Activated naive CD4-positive, alpha-beta T cell treated with anti-CD3 and anti-CD28 coated beads, Interleukin-2, amount 50 U/mL, for 24 hours (primary cell): Measurements from ENCODE around the gene DBN1.

Experiments used
- H3K27ac Mint-ChIP-seq: one replicate; pipeline ENCODE4 v1.8.0; 2021; ENCODE audit warnings: mild to moderate bottlenecking, mixed read lengths
- H3K27me3 Mint-ChIP-seq: one replicate; pipeline ENCODE4 v1.8.0; 2021; ENCODE audit warnings: mixed read lengths
- H3K36me3 Mint-ChIP-seq: one replicate; pipeline ENCODE4 v1.8.0; 2021; ENCODE audit warnings: mixed read lengths
- H3K4me1 Mint-ChIP-seq: one replicate; pipeline ENCODE4 v1.8.0; 2021; ENCODE audit warnings: mixed read lengths
- H3K4me3 Mint-ChIP-seq: one replicate; pipeline ENCODE4 v1.8.0; 2021; ENCODE audit warnings: mild to moderate bottlenecking, mixed read lengths
- H3K9me3 Mint-ChIP-seq: one replicate; pipeline ENCODE4 v1.8.0; 2021; ENCODE audit warnings: mixed read lengths

The DBN1 gene

DNA sequence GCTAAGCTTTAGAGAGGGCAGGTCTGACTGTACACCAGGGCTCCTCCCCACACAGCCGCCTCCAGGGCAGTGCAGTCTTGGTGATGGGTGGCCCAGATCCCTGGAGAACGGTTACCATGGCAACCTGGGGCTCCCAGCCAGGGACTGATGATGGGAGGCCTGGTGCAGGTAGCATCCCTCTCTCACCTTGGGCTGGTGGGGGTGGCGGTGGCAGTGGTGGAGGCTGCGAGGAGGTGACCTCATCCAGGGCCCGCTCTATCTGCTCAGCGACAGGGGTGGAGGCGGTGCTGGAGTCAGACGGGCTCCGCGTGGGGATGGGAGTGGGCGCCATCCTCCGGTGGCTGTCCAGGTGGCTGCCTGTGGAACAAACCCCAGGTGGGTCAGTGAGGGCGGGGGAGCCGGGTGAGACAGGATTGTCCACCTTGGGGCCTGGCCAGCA is 14.5 kb downstream of the DBN1 start:
- H3K27ac Mint-ChIP-seq: no peak overlapping the region
- H3K36me3 Mint-ChIP-seq: no peaks in the 10 kb centered on the region

DNA sequence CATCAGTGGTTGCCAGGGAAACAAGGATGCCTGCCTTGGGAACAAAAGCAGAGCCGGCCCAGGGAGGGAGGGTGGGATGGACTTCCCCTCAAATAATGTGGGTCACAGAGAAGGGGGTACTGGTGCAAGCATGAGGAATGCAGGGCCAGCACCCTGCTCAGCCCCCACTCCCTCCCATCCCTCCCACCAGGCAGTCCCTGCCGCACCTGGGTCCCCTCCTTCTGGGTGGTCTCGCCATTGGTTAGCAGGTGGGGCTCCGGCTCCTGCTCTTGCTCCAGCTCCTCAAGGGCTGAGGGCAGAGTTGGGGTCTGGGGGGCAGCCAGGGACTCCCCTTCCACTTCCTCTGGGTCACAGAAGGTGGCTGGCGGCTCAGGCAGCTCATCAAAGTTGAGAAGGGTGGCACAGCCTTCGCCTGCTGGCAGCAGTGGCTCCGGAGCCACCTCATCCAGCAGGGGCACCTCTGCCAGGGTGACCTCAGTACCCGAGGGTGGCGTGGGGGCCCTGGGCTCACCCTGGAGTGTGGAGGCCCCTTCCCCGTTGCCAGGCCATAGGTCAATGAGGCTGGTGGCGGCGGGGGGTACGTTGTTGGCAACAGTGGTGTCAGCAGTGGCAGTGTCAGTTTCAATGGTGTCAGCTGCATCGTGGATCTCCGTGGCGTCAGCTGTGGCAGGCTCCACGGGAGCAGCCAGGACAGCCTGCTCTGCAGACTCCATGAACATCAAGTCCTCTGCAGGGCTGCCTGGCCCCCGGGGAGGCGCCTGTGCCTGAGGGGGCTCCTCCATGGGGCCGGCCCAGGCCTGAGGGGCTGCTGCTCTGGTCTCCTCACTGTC is 15.4 kb downstream of the DBN1 start:
- Mint-ChIP-seq H3K4me1 (peaks cover 11% of the 10 kb centered on the region), H3K27me3 (no peaks in the 10 kb centered on the region), H3K9me3 (no peaks in the 10 kb centered on the region), H3K27ac (no peak overlapping the region), H3K4me3 (no peak overlapping the region), H3K36me3 (no peaks in the 10 kb centered on the region)

More for the DNA sequence above, 14.5 kb downstream of the DBN1 start:
- H3K4me3 Mint-ChIP-seq: no peak overlapping the region
- peaks cover 8% of the 10 kb centered on the region for H3K4me1 Mint-ChIP-seq
- no peaks in the 10 kb centered on the region for H3K9me3 Mint-ChIP-seq
- H3K27me3 Mint-ChIP-seq: no peaks in the 10 kb centered on the region

DNA sequence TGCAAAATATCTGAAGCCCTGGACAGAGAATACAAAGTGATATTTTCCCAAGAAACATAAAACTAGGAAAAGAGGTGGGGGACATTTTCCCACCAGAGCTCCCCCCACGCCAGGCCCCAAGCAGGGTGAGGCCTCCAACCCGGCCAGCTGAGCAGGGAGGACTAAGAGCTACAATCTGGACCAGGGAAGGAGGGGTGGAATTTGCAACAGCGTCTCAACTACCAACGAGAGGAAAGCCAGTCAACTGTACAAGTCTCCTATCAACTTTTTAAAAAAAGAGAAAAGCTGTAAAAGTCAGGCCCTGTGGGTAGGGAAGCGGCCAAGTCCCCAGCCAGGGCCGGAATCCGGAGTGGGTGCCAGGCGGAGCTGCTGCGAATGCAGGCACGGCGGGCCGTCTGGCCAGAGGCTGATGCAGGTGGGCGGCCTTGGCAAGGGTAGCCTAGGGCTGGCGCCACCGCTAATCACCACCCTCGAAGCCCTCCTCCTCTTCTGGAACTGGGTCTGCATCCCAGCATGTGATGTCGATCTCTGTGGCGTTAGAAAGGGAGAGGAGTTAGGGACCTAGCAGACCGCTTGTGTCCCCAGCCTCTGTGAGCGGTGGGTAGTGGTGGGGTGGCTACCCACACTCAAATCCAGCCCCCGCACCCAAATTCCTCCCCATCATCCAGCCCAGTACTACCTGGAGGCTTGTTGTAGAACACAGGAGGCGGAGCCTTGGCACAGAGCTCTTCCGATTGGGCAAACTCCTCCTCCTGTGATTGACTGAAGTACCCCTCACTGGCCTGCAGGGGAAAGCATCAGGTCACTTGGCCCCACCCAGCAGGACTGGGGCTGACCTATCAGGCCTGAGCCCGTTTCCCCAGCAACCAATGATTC is 16.2 kb downstream of the DBN1 start:
- no peak overlapping the region for H3K27ac Mint-ChIP-seq
- no peaks in the 10 kb centered on the region for H3K36me3 Mint-ChIP-seq

GRCh38 chr5:177456591-177456964 is 16.9 kb downstream of the DBN1 start:
- peaks cover 17% of the 10 kb centered on the region for H3K4me1 Mint-ChIP-seq
- no peaks in the 10 kb centered on the region for H3K9me3 Mint-ChIP-seq
- no peaks in the 10 kb centered on the region for H3K36me3 Mint-ChIP-seq
- H3K4me3 Mint-ChIP-seq: peak overlapping the region; percentile 88
- H3K27me3 Mint-ChIP-seq: no peaks in the 10 kb centered on the region
- H3K27ac Mint-ChIP-seq: peak overlapping the region; percentile 41

More for the DNA sequence above, 16.2 kb downstream of the DBN1 start:
- peaks cover 12% of the 10 kb centered on the region for H3K4me1 Mint-ChIP-seq
- H3K9me3 Mint-ChIP-seq: no peaks in the 10 kb centered on the region
- H3K27me3 Mint-ChIP-seq: no peaks in the 10 kb centered on the region
- H3K4me3 Mint-ChIP-seq: peak overlapping the region; percentile 49

GRCh38 chr5:177455661-177456590 is 17.5 kb downstream of the DBN1 start:
- Mint-ChIP-seq H3K27ac (peak overlapping the region; percentile 46), H3K4me1 (peaks cover 18% of the 10 kb centered on the region), H3K27me3 (no peaks in the 10 kb centered on the region), H3K9me3 (no peaks in the 10 kb centered on the region), H3K36me3 (no peaks in the 10 kb centered on the region), H3K4me3 (peak overlapping the region; percentile 88)

- H3K4me3 Mint-ChIP-seq: peak overlapping the region; percentile 88
- H3K9me3 Mint-ChIP-seq: no peaks in the 10 kb centered on the region
- H3K27ac Mint-ChIP-seq: no peak overlapping the region
- H3K4me1 Mint-ChIP-seq: peaks cover 21% of the 10 kb centered on the region
- H3K36me3 Mint-ChIP-seq: no peaks in the 10 kb centered on the region
- H3K27me3 Mint-ChIP-seq: no peaks in the 10 kb centered on the region
Measured at GRCh38 chr5:177455036-177455660, 18.3 kb downstream of the DBN1 start.

DNA sequence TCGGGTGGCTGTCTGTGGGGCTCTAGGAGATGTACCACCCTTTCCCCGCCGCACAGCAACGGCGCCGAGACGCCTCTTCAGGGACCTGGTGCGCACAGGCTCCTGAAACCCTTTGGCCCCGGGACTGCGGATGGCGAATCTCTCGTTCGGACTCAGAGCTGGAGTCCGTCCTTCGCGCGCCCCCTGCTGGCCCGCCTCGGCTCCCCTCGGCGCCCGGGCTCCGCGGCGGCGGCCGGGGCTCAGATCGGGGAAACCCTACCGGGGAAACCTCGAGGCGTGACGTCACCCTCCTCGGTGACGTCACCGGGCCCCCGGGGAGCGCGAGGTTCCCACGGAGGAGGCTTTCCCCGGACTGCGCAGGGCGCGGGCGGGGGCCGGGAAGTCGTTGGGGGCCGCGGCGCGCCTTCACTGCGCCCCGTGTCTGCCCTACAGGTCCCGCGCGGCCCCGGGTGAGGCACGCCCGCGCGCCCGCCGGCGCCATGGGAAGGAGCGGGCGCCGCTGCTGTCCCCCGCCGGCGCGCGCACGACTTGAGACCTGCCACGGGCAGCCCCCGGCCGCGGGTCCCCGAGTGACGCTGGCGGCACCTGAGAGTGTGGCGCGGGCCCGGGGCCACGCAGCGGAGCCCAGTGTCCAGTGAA is 18.9 kb downstream of the DBN1 start:
- Mint-ChIP-seq H3K27me3 (no peaks in the 10 kb centered on the region), H3K4me3 (peak overlapping the region; percentile 88), H3K9me3 (no peaks in the 10 kb centered on the region), H3K4me1 (peaks cover 21% of the 10 kb centered on the region), H3K36me3 (no peaks in the 10 kb centered on the region), H3K27ac (no peak overlapping the region)

GRCh38 chr5:177453852-177454396 is 19.5 kb downstream of the DBN1 start:
- Mint-ChIP-seq H3K27me3 (no peaks in the 10 kb centered on the region), H3K27ac (peak overlapping the region; percentile 65), H3K4me3 (peak overlapping the region; percentile 79), H3K36me3 (no peaks in the 10 kb centered on the region), H3K9me3 (no peaks in the 10 kb centered on the region), H3K4me1 (peaks cover 21% of the 10 kb centered on the region)

GRCh38 chr5:177452688-177453638 is 20.5 kb downstream of the DBN1 start:
- peaks cover 29% of the 10 kb centered on the region for H3K4me1 Mint-ChIP-seq
- H3K27me3 Mint-ChIP-seq: no peaks in the 10 kb centered on the region
- H3K36me3 Mint-ChIP-seq: no peaks in the 10 kb centered on the region
- no peaks in the 10 kb centered on the region for H3K9me3 Mint-ChIP-seq
- peak overlapping the region; percentile 9 for H3K4me3 Mint-ChIP-seq
- no peak overlapping the region for H3K27ac Mint-ChIP-seq

DNA sequence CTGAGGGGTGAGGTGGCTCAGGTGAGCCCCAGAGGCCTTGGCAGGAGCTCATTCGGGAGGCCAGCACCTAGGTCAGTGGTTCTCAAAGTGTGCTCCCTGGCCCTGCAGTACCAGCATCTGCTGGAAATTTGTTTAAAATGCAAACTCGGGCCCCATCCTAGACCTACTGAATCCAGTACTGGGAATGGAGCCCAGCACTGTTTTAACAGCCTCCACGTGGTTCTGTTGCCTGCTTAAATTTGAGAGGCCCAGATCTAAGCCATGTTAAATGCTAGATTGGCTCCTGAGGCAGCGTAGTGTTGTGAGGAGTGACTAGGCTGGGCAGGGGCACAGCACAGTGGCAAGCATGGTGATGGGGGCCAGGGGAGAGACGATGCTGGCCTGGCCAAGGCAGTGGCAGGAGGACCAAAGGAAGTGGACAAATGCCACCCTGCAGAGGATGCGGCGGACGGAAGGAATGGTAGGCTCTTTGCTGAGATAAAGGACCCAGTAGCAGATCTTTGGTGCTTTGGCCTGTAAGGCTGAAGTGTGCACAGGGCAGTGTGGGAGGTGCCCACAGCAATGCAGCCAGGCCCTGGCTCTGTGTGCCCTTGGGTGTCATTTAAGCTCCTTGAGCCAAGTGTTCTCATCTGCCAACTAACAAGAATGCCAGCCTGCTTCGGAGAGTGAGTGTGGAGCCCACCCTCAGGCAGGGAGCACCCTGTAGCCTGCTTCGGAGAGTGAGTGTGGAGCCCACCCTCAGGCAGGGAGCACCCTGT is 22.6 kb downstream of the DBN1 start:
- Mint-ChIP-seq H3K4me1 (peaks cover 29% of the 10 kb centered on the region), H3K9me3 (no peaks in the 10 kb centered on the region), H3K4me3 (no peak overlapping the region), H3K27me3 (no peaks in the 10 kb centered on the region), H3K27ac (no peak overlapping the region), H3K36me3 (no peaks in the 10 kb centered on the region)

GRCh38 chr5:177449140-177450061 is 24.0 kb downstream of the DBN1 start:
- H3K36me3 Mint-ChIP-seq: no peaks in the 10 kb centered on the region
- no peaks in the 10 kb centered on the region for H3K9me3 Mint-ChIP-seq
- H3K4me1 Mint-ChIP-seq: peaks cover 44% of the 10 kb centered on the region
- H3K27ac Mint-ChIP-seq: no peak overlapping the region
- no peak overlapping the region for H3K4me3 Mint-ChIP-seq
- H3K27me3 Mint-ChIP-seq: no peaks in the 10 kb centered on the region
